Thyroid gland (tissue), 4 donors: Measurements from ENCODE around the gene ZNF224.

Experiments used
- POLR2A ChIP-seq, 2 donors: fragments of 450-650 bp; IDR thresholded peaks; one replicate each; pipeline ENCODE4 v1.6.1; 2017; ENCODE audit warnings: antibody characterized with exemption in 2 of 2, mild to moderate bottlenecking in 2 of 2, moderate library complexity in 1 of 2
- TF ChIP-seq, protein P1 (sequence below), 6 experiments: fragments of 200-600 bp in 3 of 6; fragments of 450-650 bp in 3 of 6; sonication (generic) in 3 of 6; IDR thresholded peaks; one replicate each; pipeline ENCODE4 v1.5.1; 2016 to 2019; ENCODE audit warnings: antibody characterized with exemption in 6 of 6, mild to moderate bottlenecking in 2 of 6, inconsistent platforms in 1 of 6, moderate library complexity in 1 of 6

DNA sequence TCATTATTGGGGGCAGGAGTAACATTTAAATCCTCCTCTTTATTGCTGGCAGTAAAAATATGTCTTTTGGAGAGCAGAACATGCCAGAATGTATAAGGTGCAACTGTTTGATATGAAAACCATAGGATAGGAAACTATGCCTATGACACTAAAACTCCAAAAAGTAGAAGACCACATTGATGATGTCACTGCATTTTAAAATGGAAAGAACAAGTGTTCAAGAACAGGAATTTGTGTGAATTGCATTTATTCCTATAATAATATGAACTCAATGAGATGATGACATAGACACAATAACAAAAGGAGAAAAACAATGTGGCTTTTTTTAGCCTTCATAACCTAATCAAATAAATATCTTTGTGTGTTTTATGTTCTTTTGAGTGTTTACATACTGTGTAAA, 15.3 kb downstream of the ZNF224 start:
- TF ChIP-seq, protein P1, sequence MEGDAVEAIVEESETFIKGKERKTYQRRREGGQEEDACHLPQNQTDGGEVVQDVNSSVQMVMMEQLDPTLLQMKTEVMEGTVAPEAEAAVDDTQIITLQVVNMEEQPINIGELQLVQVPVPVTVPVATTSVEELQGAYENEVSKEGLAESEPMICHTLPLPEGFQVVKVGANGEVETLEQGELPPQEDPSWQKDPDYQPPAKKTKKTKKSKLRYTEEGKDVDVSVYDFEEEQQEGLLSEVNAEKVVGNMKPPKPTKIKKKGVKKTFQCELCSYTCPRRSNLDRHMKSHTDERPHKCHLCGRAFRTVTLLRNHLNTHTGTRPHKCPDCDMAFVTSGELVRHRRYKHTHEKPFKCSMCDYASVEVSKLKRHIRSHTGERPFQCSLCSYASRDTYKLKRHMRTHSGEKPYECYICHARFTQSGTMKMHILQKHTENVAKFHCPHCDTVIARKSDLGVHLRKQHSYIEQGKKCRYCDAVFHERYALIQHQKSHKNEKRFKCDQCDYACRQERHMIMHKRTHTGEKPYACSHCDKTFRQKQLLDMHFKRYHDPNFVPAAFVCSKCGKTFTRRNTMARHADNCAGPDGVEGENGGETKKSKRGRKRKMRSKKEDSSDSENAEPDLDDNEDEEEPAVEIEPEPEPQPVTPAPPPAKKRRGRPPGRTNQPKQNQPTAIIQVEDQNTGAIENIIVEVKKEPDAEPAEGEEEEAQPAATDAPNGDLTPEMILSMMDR (IDR thresholded peaks at IDR 0.05) = no peak
- no peak for TF ChIP-seq POLR2A (IDR thresholded peaks at IDR 0.05)
